Renal cortical epithelial cell (primary cell): ENCODE results near the gene PDE9A. TPM values are rescaled to one million over a fixed set of nuclear protein-coding genes. Genes with fewer than 3 reads are reported as not detected.
"Not testable (repeated sequence)": the region's sequence is repeated elsewhere in the genome, so short reads cannot be mapped to it uniquely, and the experiment has no call there.

Experiments used
- DNase-seq: peaks from one replicate; pipeline ENCODE4 v3.0.0-alpha.2; 2011; ENCODE audit warnings: low read depth
- total RNA-seq: library from RNA; depleted of rRNA; stranded (reverse); fragments of >200 nt; gene quantifications from 2 replicates; pipeline ENCODE4 v1.2.3, GENCODE V29; 2014

The PDE9A gene
- 3.0 and 5.0 TPM in 2 replicates for total RNA-seq

- no peak for DNase-seq
Observed at GRCh38 chr21:42653231-42654061, at the start of gene PDE9A. PDE9A (plus strand) TSS chr21:42653621; CDS start chr21:42653815, 194 bp downstream.

- DNase-seq, result no peak
Observed at GRCh38 chr21:42607102-42607501, 46.3 kb upstream of the PDE9A start.

DNA sequence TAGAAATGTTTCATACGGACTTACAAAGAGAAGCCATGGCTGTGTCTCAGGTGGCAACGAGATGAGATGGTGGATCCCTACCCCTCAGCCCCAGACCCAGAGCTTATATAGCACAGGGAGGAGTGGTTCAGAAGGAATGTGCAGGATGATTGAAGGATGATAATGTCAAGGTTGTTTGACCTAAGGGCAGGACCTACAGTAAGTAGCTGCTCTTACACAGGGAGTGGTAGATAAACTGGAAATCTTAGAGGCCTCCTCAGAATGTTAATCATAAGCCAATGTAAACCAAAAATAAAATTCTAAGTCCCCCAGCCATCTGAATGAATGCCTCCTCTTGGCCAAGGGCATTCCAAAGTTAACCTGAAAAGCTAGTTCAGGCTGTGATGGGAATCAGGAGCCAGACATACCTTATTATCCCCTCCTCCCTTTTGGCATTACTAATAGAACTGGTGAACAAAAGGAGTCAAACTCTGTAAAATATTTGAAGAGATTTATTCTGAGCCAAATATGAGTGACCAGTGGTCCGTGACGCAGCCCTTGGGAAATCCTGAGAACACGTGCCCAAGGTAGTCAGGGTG is 45.8 kb upstream of the PDE9A start:
- DNase-seq, result peak; percentile 88

GRCh38 chr21:42608446-42608845 is 45.0 kb upstream of the PDE9A start:
- DNase-seq, result no peak

DNA sequence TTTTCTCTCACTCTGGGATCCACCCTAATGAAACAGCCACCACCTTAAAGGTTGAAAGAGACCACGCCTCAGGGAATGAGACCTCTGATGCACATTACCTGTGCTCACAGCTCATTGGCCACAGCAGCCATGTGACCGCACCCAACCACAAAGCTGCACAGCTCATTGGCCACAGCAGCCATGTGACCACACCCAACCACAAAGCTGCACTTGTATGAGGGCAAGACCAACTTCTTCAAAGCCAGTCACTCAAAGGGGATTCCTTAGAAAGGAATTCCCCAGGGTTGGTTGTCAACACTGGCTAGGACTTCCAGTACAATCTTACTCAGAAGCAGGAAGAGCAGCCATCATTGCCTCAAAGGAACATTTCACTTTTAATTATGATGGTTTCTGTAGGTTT is 43.6 kb upstream of the PDE9A start:
- DNase-seq, result peak; percentile 76

- no peak for DNase-seq
Observed at GRCh38 chr21:42611852-42612251, 41.6 kb upstream of the PDE9A start.

- DNase-seq, result no peak
Observed at GRCh38 chr21:42612390-42612789, 41.0 kb upstream of the PDE9A start.

GRCh38 chr21:42613756-42614155 is 39.7 kb upstream of the PDE9A start:
- DNase-seq, result no peak

- DNase-seq, result no peak
Observed at GRCh38 chr21:42614396-42614795, 39.0 kb upstream of the PDE9A start.

DNA sequence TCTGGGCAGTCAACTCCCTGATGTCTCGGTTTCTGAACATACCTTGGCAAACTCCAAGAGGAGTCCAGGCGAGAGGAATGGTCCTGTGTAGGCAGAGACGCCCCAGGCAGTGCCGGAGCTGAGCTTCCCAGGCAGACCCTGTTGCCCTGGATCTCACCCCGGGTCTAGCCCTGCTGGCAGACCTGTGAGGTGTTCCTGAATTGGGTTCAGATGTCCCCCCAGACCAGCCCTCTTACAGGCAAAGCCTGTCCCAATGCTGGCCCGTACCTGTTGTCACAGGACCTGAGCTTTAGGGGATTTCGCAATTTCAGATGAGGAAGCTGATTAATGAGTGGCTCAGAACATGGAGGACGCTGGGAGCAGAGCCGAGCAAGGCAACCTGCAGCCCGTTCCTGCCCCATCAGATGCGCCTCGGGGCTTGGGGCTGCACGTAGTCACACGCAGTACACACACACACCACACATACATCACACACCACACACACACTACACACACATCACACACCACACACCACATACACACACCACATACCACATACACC is 38.5 kb upstream of the PDE9A start:
- DNase-seq, result peak; percentile 90

GRCh38 chr21:42615377-42615776 is 38.0 kb upstream of the PDE9A start:
- not testable (repeated sequence) for DNase-seq

GRCh38 chr21:42615924-42616323 is 37.5 kb upstream of the PDE9A start:
- DNase-seq, result no peak

GRCh38 chr21:42616446-42616845 is 37.0 kb upstream of the PDE9A start:
- DNase-seq, result no peak

GRCh38 chr21:42616941-42617340 is 36.5 kb upstream of the PDE9A start:
- DNase-seq, result no peak

DNA sequence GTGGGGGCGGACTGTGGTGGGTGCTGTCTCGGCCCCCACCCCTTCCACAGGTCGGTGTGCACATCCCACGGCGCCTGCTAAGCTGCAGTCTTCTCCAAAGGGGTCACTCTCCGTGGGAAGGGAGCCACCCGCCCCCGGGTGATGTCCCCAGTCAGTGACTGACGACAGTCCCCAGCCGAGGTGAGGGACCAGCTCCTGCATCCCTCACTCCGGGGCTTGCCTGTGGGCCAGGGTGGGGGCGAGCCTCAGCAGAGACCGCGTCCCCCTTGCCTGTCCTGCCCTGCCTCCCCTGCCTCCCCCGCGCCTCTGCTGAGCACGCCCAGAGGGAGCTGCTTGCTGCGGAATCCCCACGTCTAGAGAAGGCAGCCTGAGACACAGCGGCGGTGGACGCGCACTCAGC is 35.9 kb upstream of the PDE9A start:
- no peak for DNase-seq

GRCh38 chr21:42618707-42619102 is 34.7 kb upstream of the PDE9A start:
- DNase-seq, result peak; percentile 68

- DNase-seq, result no peak
Observed at GRCh38 chr21:42619166-42619565, 34.3 kb upstream of the PDE9A start.

GRCh38 chr21:42619841-42620240 is 33.6 kb upstream of the PDE9A start:
- no peak for DNase-seq

DNA sequence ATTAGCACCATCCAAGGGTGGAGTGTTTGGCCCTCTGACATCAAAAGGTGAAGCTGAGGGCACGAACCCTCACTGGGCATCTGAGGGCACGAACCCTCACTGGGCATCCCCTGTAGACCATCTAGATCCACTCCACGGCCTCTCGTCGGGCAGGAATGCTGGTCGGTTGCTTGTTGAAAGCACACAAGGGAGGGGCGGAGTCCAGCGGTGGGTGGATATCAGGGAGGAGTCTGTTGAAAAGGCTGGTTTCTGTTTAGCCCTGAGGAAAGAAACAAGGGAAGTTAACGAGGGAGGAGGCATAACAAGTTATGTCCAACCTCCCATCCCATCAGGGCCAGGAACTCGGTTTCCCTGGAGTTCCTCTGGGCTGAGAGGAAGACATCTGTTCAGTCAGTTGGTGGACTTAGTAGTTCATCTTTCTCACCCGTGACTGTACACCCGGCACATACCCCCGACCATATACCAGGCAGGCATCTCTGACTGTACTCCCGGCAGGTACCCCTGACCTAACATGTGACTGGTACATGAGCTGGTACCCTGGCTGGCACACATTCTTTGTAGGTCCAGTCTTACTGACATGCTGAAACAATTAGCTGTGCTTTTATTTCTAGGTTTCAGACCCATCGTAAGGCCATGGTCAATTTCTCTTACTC is 32.1 kb upstream of the PDE9A start:
- DNase-seq, result peak; percentile 82

- DNase-seq, result peak; percentile 96
Observed at GRCh38 chr21:42621819-42622177, 31.6 kb upstream of the PDE9A start.

- DNase-seq, result no peak
Observed at GRCh38 chr21:42622284-42622683, 31.1 kb upstream of the PDE9A start.

DNA sequence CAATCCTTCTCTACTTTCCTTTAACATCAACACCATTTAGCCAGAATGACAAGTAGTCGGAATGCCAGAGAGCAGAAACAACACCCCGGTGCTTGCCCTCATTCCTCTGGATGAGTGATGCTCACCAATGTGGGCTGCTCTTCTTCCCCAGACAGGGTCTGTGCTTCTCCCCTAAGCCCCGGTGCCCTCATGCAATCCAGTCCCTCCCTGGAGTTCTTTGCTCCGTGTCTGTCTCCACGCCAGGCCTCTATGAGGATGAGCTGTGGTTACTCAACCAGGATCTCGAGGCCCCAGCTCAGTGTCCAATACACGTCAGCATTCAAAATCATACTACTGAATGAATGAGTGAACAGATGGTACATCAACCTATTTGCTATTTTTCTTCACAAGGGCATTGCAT is 29.7 kb upstream of the PDE9A start:
- no peak for DNase-seq
